Endothelial cell of umbilical vein (primary cell): ENCODE results near the gene MT1X.

Source experiments
- POLR2A ChIP-seq: IDR thresholded peaks from 2 replicates; pipeline ENCODE4 v1.6.1; 2012; ENCODE audit warnings: low read depth, mild to moderate bottlenecking, control low read depth, low read length
- TF ChIP-seq, protein P1 (sequence below), 2 donors: IDR thresholded peaks; 1 replicate in 1 of 2; 2 replicates in 1 of 2; pipeline ENCODE4 v1.5.1; 2011; ENCODE audit warnings: low read length in 2 of 2, mild to moderate bottlenecking in 2 of 2, moderate library complexity in 2 of 2, control low read depth in 1 of 2, inconsistent platforms in 1 of 2, low read depth in 1 of 2; ENCODE audit not compliant: insufficient read depth in 1 of 2; ENCODE audit errors: extremely low read depth in 1 of 2

DNA sequence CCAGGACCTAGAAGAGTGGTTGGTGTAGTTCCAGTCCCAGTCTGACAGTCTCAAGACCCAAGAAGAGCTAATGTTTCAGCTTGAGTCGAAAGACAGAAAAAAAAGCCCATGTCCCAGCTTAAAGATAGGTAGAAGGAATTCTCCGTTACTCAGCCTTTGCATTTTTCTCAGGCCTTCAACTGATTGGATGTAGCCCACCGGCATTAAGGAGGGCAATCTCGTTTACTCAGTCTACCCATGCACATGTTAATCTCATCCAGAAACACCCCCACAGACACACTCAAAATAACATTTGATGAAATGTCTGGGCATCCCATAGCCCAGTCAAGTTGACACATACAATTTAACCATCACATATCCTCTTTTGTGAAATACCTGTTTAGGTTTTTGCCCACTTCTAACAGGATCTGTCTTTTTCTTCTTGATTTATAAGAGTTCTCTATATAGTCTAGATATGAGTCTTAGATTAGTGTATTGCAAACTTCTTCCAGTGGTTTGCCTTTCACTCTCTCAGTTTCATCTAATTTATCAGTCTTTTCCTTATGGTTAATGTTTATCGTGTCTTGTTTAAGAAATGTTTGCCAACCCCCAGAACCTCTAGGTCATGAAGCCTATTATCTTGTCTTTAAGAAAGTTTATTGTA is 40.1 kb downstream of the MT1X start:
- TF ChIP-seq, protein P1, sequence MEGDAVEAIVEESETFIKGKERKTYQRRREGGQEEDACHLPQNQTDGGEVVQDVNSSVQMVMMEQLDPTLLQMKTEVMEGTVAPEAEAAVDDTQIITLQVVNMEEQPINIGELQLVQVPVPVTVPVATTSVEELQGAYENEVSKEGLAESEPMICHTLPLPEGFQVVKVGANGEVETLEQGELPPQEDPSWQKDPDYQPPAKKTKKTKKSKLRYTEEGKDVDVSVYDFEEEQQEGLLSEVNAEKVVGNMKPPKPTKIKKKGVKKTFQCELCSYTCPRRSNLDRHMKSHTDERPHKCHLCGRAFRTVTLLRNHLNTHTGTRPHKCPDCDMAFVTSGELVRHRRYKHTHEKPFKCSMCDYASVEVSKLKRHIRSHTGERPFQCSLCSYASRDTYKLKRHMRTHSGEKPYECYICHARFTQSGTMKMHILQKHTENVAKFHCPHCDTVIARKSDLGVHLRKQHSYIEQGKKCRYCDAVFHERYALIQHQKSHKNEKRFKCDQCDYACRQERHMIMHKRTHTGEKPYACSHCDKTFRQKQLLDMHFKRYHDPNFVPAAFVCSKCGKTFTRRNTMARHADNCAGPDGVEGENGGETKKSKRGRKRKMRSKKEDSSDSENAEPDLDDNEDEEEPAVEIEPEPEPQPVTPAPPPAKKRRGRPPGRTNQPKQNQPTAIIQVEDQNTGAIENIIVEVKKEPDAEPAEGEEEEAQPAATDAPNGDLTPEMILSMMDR (IDR thresholded peaks at IDR 0.05; ENCODE audit: extremely low read depth in 1 of 2, insufficient read depth in 1 of 2, low read depth in 1 of 2, low read length in 2 of 2): no peak
- TF ChIP-seq POLR2A: no peak
